Measurements from ENCODE around the gene NPEPL1.

- TF ChIP-seq, protein P1, sequence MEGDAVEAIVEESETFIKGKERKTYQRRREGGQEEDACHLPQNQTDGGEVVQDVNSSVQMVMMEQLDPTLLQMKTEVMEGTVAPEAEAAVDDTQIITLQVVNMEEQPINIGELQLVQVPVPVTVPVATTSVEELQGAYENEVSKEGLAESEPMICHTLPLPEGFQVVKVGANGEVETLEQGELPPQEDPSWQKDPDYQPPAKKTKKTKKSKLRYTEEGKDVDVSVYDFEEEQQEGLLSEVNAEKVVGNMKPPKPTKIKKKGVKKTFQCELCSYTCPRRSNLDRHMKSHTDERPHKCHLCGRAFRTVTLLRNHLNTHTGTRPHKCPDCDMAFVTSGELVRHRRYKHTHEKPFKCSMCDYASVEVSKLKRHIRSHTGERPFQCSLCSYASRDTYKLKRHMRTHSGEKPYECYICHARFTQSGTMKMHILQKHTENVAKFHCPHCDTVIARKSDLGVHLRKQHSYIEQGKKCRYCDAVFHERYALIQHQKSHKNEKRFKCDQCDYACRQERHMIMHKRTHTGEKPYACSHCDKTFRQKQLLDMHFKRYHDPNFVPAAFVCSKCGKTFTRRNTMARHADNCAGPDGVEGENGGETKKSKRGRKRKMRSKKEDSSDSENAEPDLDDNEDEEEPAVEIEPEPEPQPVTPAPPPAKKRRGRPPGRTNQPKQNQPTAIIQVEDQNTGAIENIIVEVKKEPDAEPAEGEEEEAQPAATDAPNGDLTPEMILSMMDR (IDR thresholded peaks at IDR 0.05 in 2 of 3, conservative IDR thresholded peaks at IDR 0.05 in 1 of 3; ENCODE audit: control insufficient read depth in 2 of 3, extremely low read depth in 1 of 3, insufficient read depth in 1 of 3, low read depth in 3 of 3, low read length in 3 of 3): peak; percentile 22 to 60 (median 44); a peak in 4 of 6 replicates
- TF ChIP-seq, protein P2, sequence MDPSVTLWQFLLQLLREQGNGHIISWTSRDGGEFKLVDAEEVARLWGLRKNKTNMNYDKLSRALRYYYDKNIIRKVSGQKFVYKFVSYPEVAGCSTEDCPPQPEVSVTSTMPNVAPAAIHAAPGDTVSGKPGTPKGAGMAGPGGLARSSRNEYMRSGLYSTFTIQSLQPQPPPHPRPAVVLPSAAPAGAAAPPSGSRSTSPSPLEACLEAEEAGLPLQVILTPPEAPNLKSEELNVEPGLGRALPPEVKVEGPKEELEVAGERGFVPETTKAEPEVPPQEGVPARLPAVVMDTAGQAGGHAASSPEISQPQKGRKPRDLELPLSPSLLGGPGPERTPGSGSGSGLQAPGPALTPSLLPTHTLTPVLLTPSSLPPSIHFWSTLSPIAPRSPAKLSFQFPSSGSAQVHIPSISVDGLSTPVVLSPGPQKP (IDR thresholded peaks at IDR 0.05; ENCODE audit: low read depth, low read length): peak; percentile 65; the same call in 1 of the 2 replicates
- TF ChIP-seq ZSCAN29 (IDR thresholded peaks at IDR 0.05) (peak; percentile 90), MAX (IDR thresholded peaks at IDR 0.05; ENCODE audit: low read depth, low read length) (peak; percentile 89), ZBTB40 (IDR thresholded peaks at IDR 0.05; ENCODE audit: borderline replicate concordance) (peak; percentile 99), MYC (IDR thresholded peaks at IDR 0.05; ENCODE audit: insufficient read depth, insufficient read length, insufficient replicate concordance, low read length, severe bottlenecking) (peak; percentile 50), RB1 (IDR thresholded peaks at IDR 0.05; ENCODE audit: borderline replicate concordance) (peak; percentile 94; the same call in 1 of the 2 replicates), POLR2A (IDR thresholded peaks at IDR 0.05; ENCODE audit: low read depth, low read length) (peak; percentile 93), NR2C2 (IDR thresholded peaks at IDR 0.05; ENCODE audit: borderline replicate concordance, control insufficient read depth, insufficient read length, low read depth) (no peak), CHD2 (IDR thresholded peaks at IDR 0.05; ENCODE audit: borderline replicate concordance, low read depth, low read length) (peak; percentile 86), POLR2AphosphoS5 (IDR thresholded peaks at IDR 0.05; ENCODE audit: low read length) (peak; percentile 90), SUPT20H (IDR thresholded peaks at IDR 0.05; ENCODE audit: borderline replicate concordance, control insufficient read depth, low read depth, low read length) (no peak)
- TF ChIP-seq, protein P3, sequence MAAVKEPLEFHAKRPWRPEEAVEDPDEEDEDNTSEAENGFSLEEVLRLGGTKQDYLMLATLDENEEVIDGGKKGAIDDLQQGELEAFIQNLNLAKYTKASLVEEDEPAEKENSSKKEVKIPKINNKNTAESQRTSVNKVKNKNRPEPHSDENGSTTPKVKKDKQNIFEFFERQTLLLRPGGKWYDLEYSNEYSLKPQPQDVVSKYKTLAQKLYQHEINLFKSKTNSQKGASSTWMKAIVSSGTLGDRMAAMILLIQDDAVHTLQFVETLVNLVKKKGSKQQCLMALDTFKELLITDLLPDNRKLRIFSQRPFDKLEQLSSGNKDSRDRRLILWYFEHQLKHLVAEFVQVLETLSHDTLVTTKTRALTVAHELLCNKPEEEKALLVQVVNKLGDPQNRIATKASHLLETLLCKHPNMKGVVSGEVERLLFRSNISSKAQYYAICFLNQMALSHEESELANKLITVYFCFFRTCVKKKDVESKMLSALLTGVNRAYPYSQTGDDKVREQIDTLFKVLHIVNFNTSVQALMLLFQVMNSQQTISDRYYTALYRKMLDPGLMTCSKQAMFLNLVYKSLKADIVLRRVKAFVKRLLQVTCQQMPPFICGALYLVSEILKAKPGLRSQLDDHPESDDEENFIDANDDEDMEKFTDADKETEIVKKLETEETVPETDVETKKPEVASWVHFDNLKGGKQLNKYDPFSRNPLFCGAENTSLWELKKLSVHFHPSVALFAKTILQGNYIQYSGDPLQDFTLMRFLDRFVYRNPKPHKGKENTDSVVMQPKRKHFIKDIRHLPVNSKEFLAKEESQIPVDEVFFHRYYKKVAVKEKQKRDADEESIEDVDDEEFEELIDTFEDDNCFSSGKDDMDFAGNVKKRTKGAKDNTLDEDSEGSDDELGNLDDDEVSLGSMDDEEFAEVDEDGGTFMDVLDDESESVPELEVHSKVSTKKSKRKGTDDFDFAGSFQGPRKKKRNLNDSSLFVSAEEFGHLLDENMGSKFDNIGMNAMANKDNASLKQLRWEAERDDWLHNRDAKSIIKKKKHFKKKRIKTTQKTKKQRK (IDR thresholded peaks at IDR 0.05; ENCODE audit: low read depth, low read length): no peak; the same call in 1 of the 2 replicates
These were observed 41.6 kb upstream of the NPEPL1 start, which contains the start of gene STX16 for GRCh38 chr20:58650776-58651558.

All from GM12878 (cell line).